Posterior vena cava (tissue), 2 donors: ENCODE results near the gene KIF1A. TPM values are rescaled to one million over a fixed set of nuclear protein-coding genes. Genes with fewer than 3 reads are reported as not detected.
"Not testable (repeated sequence)": the region's sequence is repeated elsewhere in the genome, so short reads cannot be mapped to it uniquely, and the experiment has no call there.

Experiments used
- DNase-seq: peaks from one replicate; pipeline ENCODE4 v3.0.0-alpha.2; 2020; ENCODE audit warnings: low spot score
- intact Hi-C, 2 donors: fragments of 100-400 bp; cut with DNase I; formaldehyde crosslinking; loops; one replicate each; pipeline versions ENCODE4 v1.14.1 to v1.14.2; 2022 to 2023
- total RNA-seq, 2 donors: library from RNA; stranded (reverse); fragmentation: NEBNext Ultra II Directional; extraction: Animal tissue kit (Norgen Biotek cat#: 25700); gene quantifications; one replicate each; pipeline ENCODE4 v1.2.1, GENCODE V29; 2021
- donor health status: DM: yes; HTN: yes; CAD: no.
- donor health status: DM: yes; HTN: yes; CAD: no.

The KIF1A gene
- total RNA-seq, 2 donors from 2014 or later: 0.37 to 0.57 TPM

GRCh38 chr2:240683980-240684728, 135.9 kb downstream of the KIF1A start:
- intact Hi-C loops: not testable (repeated sequence)
- DNase-seq: peak; percentile 48

- intact Hi-C loops, DNase-seq: not testable (repeated sequence)
Observed at GRCh38 chr2:240683329-240683979, 136.6 kb downstream of the KIF1A start.

GRCh38 chr2:240682431-240683224, 137.4 kb downstream of the KIF1A start, which contains the start of gene AQP12B:
Gene AQP12B (minus strand): TSS chr2:240682885. CDS start chr2:240682837, 48 bp downstream.
- DNase-seq: peak; percentile 40
- intact Hi-C loops: not testable (repeated sequence)

GRCh38 chr2:240680185-240680584, 139.8 kb downstream of the KIF1A start:
- intact Hi-C loops: not testable (repeated sequence)

GRCh38 chr2:240678909-240679308, 141.1 kb downstream of the KIF1A start:
- intact Hi-C loops, DNase-seq: not testable (repeated sequence)

More at GRCh38 chr2:240680185-240680584, 139.8 kb downstream of the KIF1A start:
- DNase-seq: not testable (repeated sequence)

DNA sequence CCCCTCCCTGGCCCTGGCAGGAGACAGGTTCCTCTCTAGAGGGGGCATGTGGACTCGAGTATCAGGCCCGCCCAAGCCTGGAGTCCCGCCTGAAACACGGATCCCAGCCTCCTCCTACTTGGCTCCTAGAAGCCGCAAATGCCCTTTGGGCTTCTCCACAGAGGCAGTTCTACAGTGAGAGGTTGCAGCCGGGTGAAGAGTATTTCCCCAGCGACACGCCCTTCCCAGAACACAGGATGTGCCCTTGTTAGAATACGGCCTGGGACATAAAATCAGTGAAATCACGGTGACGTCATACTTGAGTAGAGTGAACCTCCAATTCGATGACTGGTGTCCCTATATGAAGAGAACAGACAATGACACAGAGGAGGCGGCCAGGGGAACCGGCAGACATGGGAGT, 142.0 kb downstream of the KIF1A start:
- intact Hi-C loops: not testable (repeated sequence)

GRCh38 chr2:240675345-240675744, 144.7 kb downstream of the KIF1A start:
- DNase-seq, intact Hi-C loops: not testable (repeated sequence)

More for the DNA sequence above, 142.0 kb downstream of the KIF1A start:
- not testable (repeated sequence) for DNase-seq

GRCh38 chr2:240674461-240675184, 145.4 kb downstream of the KIF1A start:
- DNase-seq, intact Hi-C loops: not testable (repeated sequence)

GRCh38 chr2:240672701-240673190, 147.3 kb downstream of the KIF1A start:
- no peak for DNase-seq
- intact Hi-C loops: no loop called here

DNA sequence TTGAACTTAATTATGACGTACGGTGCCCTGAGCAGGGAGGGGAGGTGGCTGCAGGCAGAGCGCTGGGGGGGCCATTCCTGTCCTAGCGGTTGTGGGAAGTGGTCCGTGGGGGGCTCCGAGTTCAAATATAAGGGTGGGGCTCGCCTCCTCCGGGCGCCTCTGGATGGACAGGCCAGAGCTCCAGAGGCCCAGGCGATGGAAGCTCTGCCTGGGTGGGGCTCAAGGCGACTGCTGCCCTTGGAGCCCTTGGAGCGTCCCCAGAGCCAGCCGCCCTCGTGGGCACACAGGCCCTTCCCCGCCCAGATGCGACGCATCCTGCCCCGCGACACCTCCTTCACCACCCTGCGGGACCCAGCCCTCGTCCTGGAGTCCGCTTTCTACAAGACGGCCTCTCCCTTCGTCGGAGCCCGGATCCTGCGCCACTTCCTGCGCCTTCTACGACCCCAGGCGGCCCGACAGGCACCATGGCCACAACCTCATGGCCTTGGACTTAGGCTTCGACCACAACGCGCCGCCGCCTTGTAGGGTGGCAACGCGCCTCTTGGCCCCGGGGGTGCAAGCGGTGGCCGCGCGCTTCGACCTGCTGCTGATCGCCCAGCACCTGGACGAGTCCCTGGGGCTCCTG, 147.8 kb downstream of the KIF1A start:
- intact Hi-C loops: no loop called here
- no peak for DNase-seq

GRCh38 chr2:240670950-240671349, 149.1 kb downstream of the KIF1A start:
- DNase-seq: no peak
- intact Hi-C loops: no loop called here

DNA sequence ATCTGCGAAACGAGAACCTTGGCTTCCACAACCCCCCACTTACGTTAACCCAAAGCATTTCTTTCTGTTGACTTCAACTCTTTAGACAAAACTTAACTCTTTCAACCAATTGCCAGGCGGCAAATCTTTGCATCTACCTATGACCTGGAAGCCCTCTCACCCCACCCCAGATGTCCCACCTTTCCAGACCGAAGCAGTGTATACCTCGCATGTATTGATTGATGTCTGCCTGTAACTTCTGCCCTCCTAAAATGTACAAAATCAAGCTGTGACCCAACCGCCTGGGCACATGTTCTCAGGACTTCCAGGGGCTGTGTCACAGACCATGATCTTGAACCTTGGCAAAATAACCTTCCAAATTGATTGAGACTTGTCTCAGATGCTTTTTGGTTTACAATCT, 149.6 kb downstream of the KIF1A start:
- intact Hi-C loops: no loop called here
- peak; percentile 30 for DNase-seq

GRCh38 chr2:240664622-240665021, 155.4 kb downstream of the KIF1A start:
- intact Hi-C loops: no loop called here
- no peak for DNase-seq

Other genes with a start within 250 kb of the KIF1A start
- gene CAPN10, start 233.5 kb downstream of the KIF1A start, total RNA-seq: 10 to 100 TPM; 18.6 to 22.6 TPM
- gene GPR35, start 194.7 kb downstream of the KIF1A start, total RNA-seq: 1 to 10 TPM; 1.2 to 1.8 TPM
- under 1 TPM in 1 of 2 donors, not detected in 1; 0.19 TPM for gene AQP12B, start 137.3 kb downstream of the KIF1A start, total RNA-seq
- gene AQP12A, start 128.4 kb downstream of the KIF1A start, total RNA-seq: not detected
- gene AGXT, start 48.6 kb upstream of the KIF1A start, total RNA-seq: not detected
- gene MAB21L4, start 75.9 kb upstream of the KIF1A start, total RNA-seq: not detected
- under 1 TPM in 1 of 2 donors, not detected in 1; 0.09 TPM for gene CROCC2, start 86.1 kb upstream of the KIF1A start, total RNA-seq
- gene SNED1, start 178.4 kb upstream of the KIF1A start, total RNA-seq: 10 to 100 TPM; 39.7 to 62.7 TPM